ENCODE results near the gene MICAL3. TPM values are rescaled to one million over a fixed set of nuclear protein-coding genes. Genes with fewer than 3 reads are reported as not detected.
"Not testable (repeated sequence)": the region's sequence is repeated elsewhere in the genome, so short reads cannot be mapped to it uniquely, and the experiment has no call there.

The MICAL3 gene
- total RNA-seq, 1 donor from 2014 or later = 33.6 TPM

GRCh38 chr22:18008136-18008535, 16.2 kb downstream of the MICAL3 start:
- no peaks in the 10 kb centered on the region for H3K9me3 Mint-ChIP-seq
- Histone ChIP-seq H3K27me3 (no peaks in the 10 kb centered on the region), H3K27ac (no peak overlapping the region), H3K4me2 (no peak overlapping the region), H2AFZ (replicated peaks) (no peak overlapping the region), H3F3A (ENCODE audit: low read depth) (no peaks in the 10 kb centered on the region), H3K4me1 (no peaks in the 10 kb centered on the region), H3K9ac (no peak overlapping the region), H4K20me1 (ENCODE audit: low read depth) (no peaks in the 10 kb centered on the region), H3K4me3 (no peak overlapping the region), H3K79me2 (ENCODE audit: low read depth) (no peaks in the 10 kb centered on the region), H3K36me3 (no peaks in the 10 kb centered on the region), H3K9me3 (ENCODE audit: low read depth) (no peaks in the 10 kb centered on the region)
- peaks cover 10% of the 10 kb centered on the region for H3K4me1 Mint-ChIP-seq
- peaks cover 4% of the 10 kb centered on the region for H3K27me3 Mint-ChIP-seq (ENCODE audit: insufficient read depth, low read depth)
- no peak overlapping the region for H3K4me3 Mint-ChIP-seq
- H3K36me3 Mint-ChIP-seq = no peaks in the 10 kb centered on the region
- TF ChIP-seq EZH2phosphoT487 (IDR thresholded peaks at IDR 0.05) (no peak), EZH2 (IDR thresholded peaks at IDR 0.05) (no peak)
- TF ChIP-seq, protein P1, sequence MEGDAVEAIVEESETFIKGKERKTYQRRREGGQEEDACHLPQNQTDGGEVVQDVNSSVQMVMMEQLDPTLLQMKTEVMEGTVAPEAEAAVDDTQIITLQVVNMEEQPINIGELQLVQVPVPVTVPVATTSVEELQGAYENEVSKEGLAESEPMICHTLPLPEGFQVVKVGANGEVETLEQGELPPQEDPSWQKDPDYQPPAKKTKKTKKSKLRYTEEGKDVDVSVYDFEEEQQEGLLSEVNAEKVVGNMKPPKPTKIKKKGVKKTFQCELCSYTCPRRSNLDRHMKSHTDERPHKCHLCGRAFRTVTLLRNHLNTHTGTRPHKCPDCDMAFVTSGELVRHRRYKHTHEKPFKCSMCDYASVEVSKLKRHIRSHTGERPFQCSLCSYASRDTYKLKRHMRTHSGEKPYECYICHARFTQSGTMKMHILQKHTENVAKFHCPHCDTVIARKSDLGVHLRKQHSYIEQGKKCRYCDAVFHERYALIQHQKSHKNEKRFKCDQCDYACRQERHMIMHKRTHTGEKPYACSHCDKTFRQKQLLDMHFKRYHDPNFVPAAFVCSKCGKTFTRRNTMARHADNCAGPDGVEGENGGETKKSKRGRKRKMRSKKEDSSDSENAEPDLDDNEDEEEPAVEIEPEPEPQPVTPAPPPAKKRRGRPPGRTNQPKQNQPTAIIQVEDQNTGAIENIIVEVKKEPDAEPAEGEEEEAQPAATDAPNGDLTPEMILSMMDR (IDR thresholded peaks at IDR 0.05) = no peak
- no peak for DNase-seq (ENCODE audit: low spot score)
- no peak overlapping the region for H3K27ac Mint-ChIP-seq

GRCh38 chr22:18005201-18005926, 19.0 kb downstream of the MICAL3 start:
- DNase-seq (ENCODE audit: low spot score) = no peak
- H3F3A ChIP-seq (ENCODE audit: low read depth) = peaks cover 3% of the 10 kb centered on the region
- no peak overlapping the region for H3K4me3 Mint-ChIP-seq
- H3K4me2 ChIP-seq = no peak overlapping the region
- no peak for TF ChIP-seq EZH2 (IDR thresholded peaks at IDR 0.05)
- TF ChIP-seq EZH2phosphoT487 (IDR thresholded peaks at IDR 0.05) = no peak
- H3K27ac ChIP-seq = no peak overlapping the region
- no peak overlapping the region for H3K9ac ChIP-seq
- H3K4me3 ChIP-seq = no peak overlapping the region
- peaks cover 3% of the 10 kb centered on the region for H3K79me2 ChIP-seq (ENCODE audit: low read depth)
- no peaks in the 10 kb centered on the region for H3K9me3 Mint-ChIP-seq
- peaks cover under 1% of the 10 kb centered on the region for H3K4me1 ChIP-seq
- H3K36me3 Mint-ChIP-seq = no peaks in the 10 kb centered on the region
- peaks cover 5% of the 10 kb centered on the region for H4K20me1 ChIP-seq (ENCODE audit: low read depth)
- peaks cover 6% of the 10 kb centered on the region for H3K4me1 Mint-ChIP-seq
- no peak overlapping the region for H3K27ac Mint-ChIP-seq
- no peaks in the 10 kb centered on the region for H3K27me3 ChIP-seq
- no peaks in the 10 kb centered on the region for H3K9me3 ChIP-seq (ENCODE audit: low read depth)
- H3K36me3 ChIP-seq = no peaks in the 10 kb centered on the region
- H3K27me3 Mint-ChIP-seq (ENCODE audit: insufficient read depth, low read depth) = peaks cover 8% of the 10 kb centered on the region
- no peak overlapping the region for H2AFZ ChIP-seq (replicated peaks)

GRCh38 chr22:18001894-18002315, 22.5 kb downstream of the MICAL3 start:
- not testable (repeated sequence) for H3K27ac ChIP-seq; H3K4me3 ChIP-seq; DNase-seq (ENCODE audit: low spot score); H3K9me3 Mint-ChIP-seq; H3K9ac ChIP-seq; H3K27me3 Mint-ChIP-seq (ENCODE audit: insufficient read depth, low read depth); H3K4me2 ChIP-seq; H3K36me3 Mint-ChIP-seq; H3F3A ChIP-seq (ENCODE audit: low read depth); H3K4me1 ChIP-seq; H3K9me3 ChIP-seq (ENCODE audit: low read depth); H2AFZ ChIP-seq (replicated peaks); H3K27me3 ChIP-seq; H3K36me3 ChIP-seq
- peak overlapping the region; percentile 92 for H3K4me3 Mint-ChIP-seq
- peaks cover 18% of the 10 kb centered on the region for H3K4me1 Mint-ChIP-seq
- H3K79me2 ChIP-seq (ENCODE audit: low read depth) = peaks cover 38% of the 10 kb centered on the region
- peaks cover 25% of the 10 kb centered on the region for H4K20me1 ChIP-seq (ENCODE audit: low read depth)
- H3K27ac Mint-ChIP-seq = peak overlapping the region; percentile 100

DNA sequence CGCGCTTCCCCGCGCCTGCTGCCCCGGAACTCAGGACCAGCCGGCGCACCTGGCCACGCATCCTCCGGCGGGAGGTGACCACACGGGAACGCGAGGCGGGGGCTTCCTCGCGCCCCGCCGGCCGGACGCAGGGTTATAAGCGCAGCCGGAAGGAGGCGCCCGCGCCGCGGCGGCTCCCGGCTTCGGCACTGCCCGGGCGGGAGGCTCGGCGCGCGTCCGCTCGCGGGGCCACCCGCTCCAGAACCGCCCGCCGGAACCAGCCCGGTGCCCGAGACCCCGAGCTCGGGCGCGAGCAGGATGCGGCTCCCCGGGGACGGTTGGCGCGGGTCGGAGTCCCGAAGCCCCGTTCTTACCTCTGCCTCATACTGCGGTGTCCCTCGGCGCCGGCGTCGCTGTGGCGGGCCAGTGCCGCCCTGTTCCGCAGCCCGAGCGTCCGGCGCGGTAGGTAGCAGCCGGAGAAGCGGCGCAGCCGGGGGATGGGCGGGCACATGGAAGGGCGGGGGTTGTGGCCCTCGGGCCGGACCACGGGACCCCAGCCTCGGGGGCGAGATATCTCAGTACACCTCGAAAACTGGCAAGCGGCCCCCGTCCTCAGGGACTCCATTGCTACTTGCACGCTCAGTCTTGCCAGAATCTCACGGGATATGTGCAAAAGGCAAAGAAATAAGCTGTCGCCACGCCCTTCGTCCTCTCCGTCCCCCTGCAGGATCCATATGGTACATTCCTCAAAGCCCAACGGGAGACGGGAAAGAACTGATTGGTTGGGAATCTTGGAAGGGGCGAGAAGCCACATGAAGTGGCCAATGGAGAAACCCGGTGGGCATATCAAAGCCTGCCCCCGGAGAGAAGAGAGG, 23.1 kb downstream of the MICAL3 start:
- no peaks in the 10 kb centered on the region for H3K9me3 Mint-ChIP-seq
- peak; percentile 97 for DNase-seq (ENCODE audit: low spot score)
- H3K27me3 Mint-ChIP-seq (ENCODE audit: insufficient read depth, low read depth) = peaks cover 5% of the 10 kb centered on the region
- Histone ChIP-seq H3K36me3 (no peaks in the 10 kb centered on the region), H4K20me1 (ENCODE audit: low read depth) (peaks cover 25% of the 10 kb centered on the region), H3K9ac (peak overlapping the region; percentile 61), H3K27me3 (no peaks in the 10 kb centered on the region), H3K4me2 (peak overlapping the region; percentile 91), H2AFZ (replicated peaks) (peak overlapping the region; percentile 85), H3K4me1 (peaks cover 9% of the 10 kb centered on the region), H3K4me3 (peak overlapping the region; percentile 76), H3K79me2 (ENCODE audit: low read depth) (peaks cover 43% of the 10 kb centered on the region), H3F3A (ENCODE audit: low read depth) (peaks cover 3% of the 10 kb centered on the region), H3K27ac (peak overlapping the region; percentile 97), H3K9me3 (ENCODE audit: low read depth) (no peaks in the 10 kb centered on the region)
- H3K4me3 Mint-ChIP-seq = peak overlapping the region; percentile 92
- H3K27ac Mint-ChIP-seq = peak overlapping the region; percentile 100
- no peak for TF ChIP-seq EZH2 (IDR thresholded peaks at IDR 0.05)
- TF ChIP-seq, protein P1 (IDR thresholded peaks at IDR 0.05) = peak; percentile 64
- H3K4me1 Mint-ChIP-seq = peaks cover 18% of the 10 kb centered on the region
- no peaks in the 10 kb centered on the region for H3K36me3 Mint-ChIP-seq

All from neural progenitor cell (in vitro differentiated cells).